HUES48 (cell line): Measurements from ENCODE around the gene SLC39A12.

Source experiments
- H3K27ac ChIP-seq: one replicate; pipeline ENCODE4 v1.7.0; 2013; ENCODE audit warnings: low read depth, low read length, inconsistent platforms
- H3K27me3 ChIP-seq: 2 replicates; pipeline ENCODE4 v1.6.1; 2013; ENCODE audit warnings: mild to moderate bottlenecking, low read length; ENCODE audit not compliant: control insufficient read depth, insufficient read depth
- H3K36me3 ChIP-seq: 2 replicates; pipeline ENCODE4 v1.6.1; 2013; ENCODE audit warnings: low read length; ENCODE audit not compliant: control insufficient read depth, insufficient read depth
- H3K4me1 ChIP-seq: 2 replicates; pipeline ENCODE4 v1.6.1; 2013; ENCODE audit warnings: mild to moderate bottlenecking, low read length; ENCODE audit not compliant: control insufficient read depth, insufficient read depth
- H3K4me3 ChIP-seq: 2 replicates; pipeline ENCODE4 v1.5.1; 2013; ENCODE audit warnings: mild to moderate bottlenecking, low read depth, low read length
- H3K9ac ChIP-seq: 2 replicates; pipeline ENCODE4 v1.6.1; 2013; ENCODE audit warnings: mild to moderate bottlenecking, low read depth, low read length, moderate library complexity
- H3K9me3 ChIP-seq: 2 replicates; pipeline ENCODE4 v1.6.1; 2013; ENCODE audit warnings: low read length; ENCODE audit not compliant: control insufficient read depth, insufficient read depth

Gene SLC39A12

GRCh38 chr10:17993361-17993760 is 41.6 kb downstream of the SLC39A12 start:
- Histone ChIP-seq H3K4me3 (no peak overlapping the region), H3K27me3 (no peaks in the 10 kb centered on the region)

DNA sequence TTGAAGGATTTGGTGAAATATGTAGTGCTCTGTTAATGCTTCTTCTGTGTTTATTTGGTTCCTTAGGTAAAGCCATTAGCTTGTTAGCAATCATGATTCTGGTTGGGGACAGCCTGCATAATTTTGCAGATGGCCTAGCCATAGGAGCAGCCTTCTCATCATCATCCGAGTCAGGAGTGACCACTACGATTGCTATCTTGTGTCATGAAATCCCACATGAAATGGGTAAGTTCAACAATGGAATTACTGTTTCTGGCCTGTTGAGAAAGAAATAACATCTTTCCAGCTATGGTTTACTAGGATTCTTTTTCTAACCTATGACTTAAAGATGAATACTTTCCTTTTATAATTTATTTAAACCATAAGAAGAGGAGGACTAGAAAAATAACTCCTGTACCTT is 48.9 kb downstream of the SLC39A12 start:
- peaks cover 6% of the 10 kb centered on the region for H3K4me1 ChIP-seq

More at GRCh38 chr10:17993361-17993760, 41.6 kb downstream of the SLC39A12 start:
- Histone ChIP-seq H3K36me3 (no peaks in the 10 kb centered on the region), H3K27ac (no peak overlapping the region), H3K4me1 (no peaks in the 10 kb centered on the region), H3K9ac (no peak overlapping the region), H3K9me3 (no peaks in the 10 kb centered on the region)

DNA sequence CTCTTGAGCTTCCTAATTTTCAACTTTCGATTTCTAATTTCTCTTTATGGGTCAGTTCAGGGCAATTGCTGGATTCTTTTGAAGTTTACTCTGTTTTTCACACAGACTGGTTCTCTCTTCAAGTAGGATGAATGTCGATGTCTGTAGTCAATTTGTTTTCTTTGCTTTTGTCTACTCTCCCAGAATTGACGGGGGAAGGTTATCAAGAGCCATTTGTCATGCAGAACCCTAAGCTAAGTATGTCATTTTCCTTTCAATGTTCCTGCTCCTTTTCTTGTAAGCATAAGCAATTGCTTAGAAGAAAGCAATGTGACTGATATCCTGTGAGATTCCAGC is 53.7 kb downstream of the SLC39A12 start:
- no peak overlapping the region for H3K4me3 ChIP-seq
- no peaks in the 10 kb centered on the region for H3K9me3 ChIP-seq
- peaks cover 16% of the 10 kb centered on the region for H3K4me1 ChIP-seq
- no peak overlapping the region for H3K9ac ChIP-seq
- H3K27me3 ChIP-seq, result no peaks in the 10 kb centered on the region
- peak overlapping the region; percentile 10 for H3K27ac ChIP-seq
- no peaks in the 10 kb centered on the region for H3K36me3 ChIP-seq

More for the DNA sequence above, 48.9 kb downstream of the SLC39A12 start:
- no peaks in the 10 kb centered on the region for H3K27me3 ChIP-seq
- no peaks in the 10 kb centered on the region for H3K36me3 ChIP-seq
- H3K27ac ChIP-seq, result no peak overlapping the region
- H3K9ac ChIP-seq, result no peak overlapping the region
- no peaks in the 10 kb centered on the region for H3K9me3 ChIP-seq
- H3K4me3 ChIP-seq, result no peak overlapping the region

GRCh38 chr10:18005781-18006456 is 54.2 kb downstream of the SLC39A12 start:
- Histone ChIP-seq H3K9ac (no peak overlapping the region; the same call in 1 of the 2 replicates), H3K4me3 (no peak overlapping the region)

GRCh38 chr10:18008986-18009385 is 57.3 kb downstream of the SLC39A12 start:
- H3K27ac ChIP-seq, result no peak overlapping the region
- no peaks in the 10 kb centered on the region for H3K36me3 ChIP-seq
- no peak overlapping the region for H3K4me3 ChIP-seq
- H3K4me1 ChIP-seq, result peaks cover 16% of the 10 kb centered on the region
- no peaks in the 10 kb centered on the region for H3K27me3 ChIP-seq
- no peak overlapping the region for H3K9ac ChIP-seq
- H3K9me3 ChIP-seq, result no peaks in the 10 kb centered on the region

More at GRCh38 chr10:18005781-18006456, 54.2 kb downstream of the SLC39A12 start:
- peaks cover 16% of the 10 kb centered on the region for H3K4me1 ChIP-seq
- no peaks in the 10 kb centered on the region for H3K9me3 ChIP-seq
- no peaks in the 10 kb centered on the region for H3K36me3 ChIP-seq
- peak overlapping the region; percentile 10 for H3K27ac ChIP-seq
- H3K27me3 ChIP-seq, result no peaks in the 10 kb centered on the region

GRCh38 chr10:18010050-18010449 is 58.3 kb downstream of the SLC39A12 start:
- H3K9ac ChIP-seq, result no peak overlapping the region
- H3K9me3 ChIP-seq, result no peaks in the 10 kb centered on the region
- H3K36me3 ChIP-seq, result no peaks in the 10 kb centered on the region
- no peak overlapping the region for H3K27ac ChIP-seq
- no peaks in the 10 kb centered on the region for H3K27me3 ChIP-seq
- H3K4me1 ChIP-seq, result peaks cover 15% of the 10 kb centered on the region
- H3K4me3 ChIP-seq, result no peak overlapping the region

GRCh38 chr10:18020523-18020922 is 68.8 kb downstream of the SLC39A12 start:
- Histone ChIP-seq H3K36me3 (no peaks in the 10 kb centered on the region), H3K4me3 (no peak overlapping the region), H3K4me1 (no peaks in the 10 kb centered on the region), H3K9ac (no peak overlapping the region), H3K27ac (no peak overlapping the region), H3K9me3 (no peaks in the 10 kb centered on the region), H3K27me3 (no peaks in the 10 kb centered on the region)

DNA sequence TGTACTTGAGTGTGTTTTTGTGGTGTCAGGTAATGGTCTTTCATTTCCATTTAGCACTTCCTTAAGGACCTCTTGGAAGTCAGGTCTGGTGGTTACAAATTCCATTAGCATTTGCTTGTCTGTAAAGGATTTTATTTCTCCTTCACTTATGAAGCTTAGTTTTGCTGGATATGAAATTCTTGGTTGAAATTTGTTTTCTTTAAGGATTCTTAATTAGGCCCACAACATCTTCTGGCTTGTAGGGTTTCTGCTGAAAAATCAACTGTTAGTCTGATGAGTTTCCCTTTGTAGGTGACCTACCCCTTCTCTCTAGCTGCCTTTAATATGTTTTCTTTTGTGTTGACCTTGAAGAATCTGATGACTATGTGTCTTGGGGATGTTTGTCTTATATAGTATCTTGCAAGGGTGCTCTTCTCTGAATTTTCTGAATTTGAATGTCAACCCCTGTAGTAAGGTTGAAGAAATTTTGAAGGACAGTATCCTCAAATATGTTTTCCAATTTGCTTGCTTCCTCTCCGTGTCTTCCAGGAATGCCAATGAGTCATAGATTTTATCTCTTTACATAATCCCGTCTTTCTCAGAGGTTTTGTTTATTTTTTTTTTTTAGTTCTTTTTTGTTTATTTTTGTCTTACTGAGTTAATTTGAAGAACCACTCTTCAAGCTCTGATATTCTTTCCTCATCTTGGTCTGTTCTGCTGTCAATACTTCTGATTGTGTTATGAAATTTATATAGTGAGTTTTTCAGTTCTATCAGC is 70.2 kb downstream of the SLC39A12 start:
- Histone ChIP-seq H3K4me1 (no peaks in the 10 kb centered on the region), H3K9ac (no peak overlapping the region), H3K9me3 (no peaks in the 10 kb centered on the region), H3K4me3 (no peak overlapping the region), H3K27me3 (no peaks in the 10 kb centered on the region), H3K27ac (no peak overlapping the region), H3K36me3 (no peaks in the 10 kb centered on the region)

- Histone ChIP-seq H3K4me3 (no peak overlapping the region), H3K9ac (no peak overlapping the region), H3K9me3 (no peaks in the 10 kb centered on the region), H3K36me3 (no peaks in the 10 kb centered on the region), H3K27ac (no peak overlapping the region), H3K4me1 (peaks cover 3% of the 10 kb centered on the region; the same call in 1 of the 2 replicates), H3K27me3 (no peaks in the 10 kb centered on the region)
Observed at GRCh38 chr10:18043148-18044006, 91.7 kb downstream of the SLC39A12 start.

- H3K9me3 ChIP-seq, result no peaks in the 10 kb centered on the region
- no peaks in the 10 kb centered on the region for H3K27me3 ChIP-seq
- no peaks in the 10 kb centered on the region for H3K36me3 ChIP-seq
- no peak overlapping the region for H3K27ac ChIP-seq
- no peak overlapping the region for H3K9ac ChIP-seq
- no peak overlapping the region for H3K4me3 ChIP-seq
- peaks cover 3% of the 10 kb centered on the region; the same call in 1 of the 2 replicates for H3K4me1 ChIP-seq
Observed at GRCh38 chr10:18044976-18045720, 93.4 kb downstream of the SLC39A12 start.
